Measurements from ENCODE around the gene CRABP2.

GRCh38 chr1:156744344-156744743, 39.0 kb upstream of the CRABP2 start:
- TF ChIP-seq CTCF (IDR thresholded peaks at IDR 0.05) = no peak
- TF ChIP-seq ZFX (IDR thresholded peaks at IDR 0.05; ENCODE audit: borderline replicate concordance) = no peak

Data from 22Rv1 (cell line).